ENCODE results near the gene DIS3L2. TPM values are rescaled to one million over a fixed set of nuclear protein-coding genes. Genes with fewer than 3 reads are reported as not detected.
"Not testable (repeated sequence)": the region's sequence is repeated elsewhere in the genome, so short reads cannot be mapped to it uniquely, and the experiment has no call there.

Gene DIS3L2
- total RNA-seq, 1 donor from 2014 or later, result 24.0 TPM

GRCh38 chr2:232381204-232382031, 419.9 kb downstream of the DIS3L2 start:
- not testable (repeated sequence) for H3K9ac ChIP-seq (ENCODE audit: low read length); H3K36me3 Mint-ChIP-seq (ENCODE audit: low read depth, unreplicated experiment); H3K4me3 ChIP-seq (ENCODE audit: insufficient read depth, low read depth, low read length); H3K9me3 ChIP-seq (ENCODE audit: insufficient read depth, low read depth, low read length); DNase-seq (ENCODE audit: low read depth); FAIRE-seq; H4K20me1 ChIP-seq (ENCODE audit: insufficient read depth, low read length); H3K27ac Mint-ChIP-seq (ENCODE audit: unreplicated experiment); H3K4me1 Mint-ChIP-seq (ENCODE audit: low read depth, unreplicated experiment); H3K4me3 Mint-ChIP-seq (ENCODE audit: unreplicated experiment); H3K9me3 Mint-ChIP-seq (ENCODE audit: unreplicated experiment); H2AFZ ChIP-seq (ENCODE audit: low read depth, low read length); H3K79me2 ChIP-seq (ENCODE audit: insufficient read depth, low read length); H3K4me2 ChIP-seq (ENCODE audit: low read length); H3K27ac ChIP-seq (ENCODE audit: low read depth, low read length); H3K36me3 ChIP-seq (ENCODE audit: insufficient read depth, low read length)
- peak; percentile 22 for TF ChIP-seq EZH2 (IDR thresholded peaks at IDR 0.05; ENCODE audit: insufficient read depth, low read length)
- H3K27me3 Mint-ChIP-seq (ENCODE audit: low read depth, unreplicated experiment), result peaks cover 32% of the 10 kb centered on the region
- H3K27me3 ChIP-seq (ENCODE audit: insufficient read depth, low read length), result peaks cover 31% of the 10 kb centered on the region
- H3K4me1 ChIP-seq (ENCODE audit: insufficient read depth, low read length), result peaks cover 12% of the 10 kb centered on the region

- Histone ChIP-seq H3K9me3 (ENCODE audit: insufficient read depth, low read depth, low read length) (no peaks in the 10 kb centered on the region), H3K4me3 (ENCODE audit: insufficient read depth, low read depth, low read length) (no peak overlapping the region), H3K4me1 (ENCODE audit: insufficient read depth, low read length) (peaks cover 20% of the 10 kb centered on the region), H3K27ac (ENCODE audit: low read depth, low read length) (no peak overlapping the region), H3K36me3 (ENCODE audit: insufficient read depth, low read length) (no peaks in the 10 kb centered on the region), H3K4me2 (ENCODE audit: low read length) (no peak overlapping the region), H3K9ac (ENCODE audit: low read length) (no peak overlapping the region), H4K20me1 (ENCODE audit: insufficient read depth, low read length) (no peaks in the 10 kb centered on the region), H3K79me2 (ENCODE audit: insufficient read depth, low read length) (no peaks in the 10 kb centered on the region), H2AFZ (ENCODE audit: low read depth, low read length) (no peak overlapping the region), H3K27me3 (ENCODE audit: insufficient read depth, low read length) (peaks cover 39% of the 10 kb centered on the region)
- no peak for FAIRE-seq
- peaks cover 30% of the 10 kb centered on the region for H3K27me3 Mint-ChIP-seq (ENCODE audit: low read depth, unreplicated experiment)
- no peak for DNase-seq (ENCODE audit: low read depth)
- H3K9me3 Mint-ChIP-seq (ENCODE audit: unreplicated experiment), result peaks cover 7% of the 10 kb centered on the region
- TF ChIP-seq CTCF (IDR thresholded peaks at IDR 0.05; ENCODE audit: insufficient read depth, low read depth, low read length) (no peak), EZH2 (IDR thresholded peaks at IDR 0.05; ENCODE audit: insufficient read depth, low read length) (no peak)
- H3K4me1 Mint-ChIP-seq (ENCODE audit: low read depth, unreplicated experiment), result peaks cover 9% of the 10 kb centered on the region
- H3K36me3 Mint-ChIP-seq (ENCODE audit: low read depth, unreplicated experiment), result no peaks in the 10 kb centered on the region
- H3K27ac Mint-ChIP-seq (ENCODE audit: unreplicated experiment), result no peak overlapping the region
- no peak overlapping the region for H3K4me3 Mint-ChIP-seq (ENCODE audit: unreplicated experiment)
These were observed 421.1 kb downstream of the DIS3L2 start for GRCh38 chr2:232382331-232383225.

GRCh38 chr2:232384466-232384865, 423.0 kb downstream of the DIS3L2 start:
- DNase-seq (ENCODE audit: low read depth) (no peak), FAIRE-seq (no peak)
- Histone ChIP-seq H4K20me1 (ENCODE audit: insufficient read depth, low read length) (no peaks in the 10 kb centered on the region), H3K27ac (ENCODE audit: low read depth, low read length) (no peak overlapping the region), H3K27me3 (ENCODE audit: insufficient read depth, low read length) (peaks cover 46% of the 10 kb centered on the region), H3K4me3 (ENCODE audit: insufficient read depth, low read depth, low read length) (no peak overlapping the region), H3K9ac (ENCODE audit: low read length) (no peak overlapping the region), H3K36me3 (ENCODE audit: insufficient read depth, low read length) (no peaks in the 10 kb centered on the region), H3K79me2 (ENCODE audit: insufficient read depth, low read length) (no peaks in the 10 kb centered on the region), H3K4me1 (ENCODE audit: insufficient read depth, low read length) (peaks cover 32% of the 10 kb centered on the region), H3K9me3 (ENCODE audit: insufficient read depth, low read depth, low read length) (no peaks in the 10 kb centered on the region), H2AFZ (ENCODE audit: low read depth, low read length) (no peak overlapping the region), H3K4me2 (ENCODE audit: low read length) (no peak overlapping the region)
- TF ChIP-seq CTCF (IDR thresholded peaks at IDR 0.05; ENCODE audit: insufficient read depth, low read depth, low read length) (no peak), EZH2 (IDR thresholded peaks at IDR 0.05; ENCODE audit: insufficient read depth, low read length) (no peak)
- Mint-ChIP-seq H3K27ac (ENCODE audit: unreplicated experiment) (no peak overlapping the region), H3K9me3 (ENCODE audit: unreplicated experiment) (peaks cover 12% of the 10 kb centered on the region), H3K27me3 (ENCODE audit: low read depth, unreplicated experiment) (peaks cover 29% of the 10 kb centered on the region), H3K36me3 (ENCODE audit: low read depth, unreplicated experiment) (no peaks in the 10 kb centered on the region), H3K4me1 (ENCODE audit: low read depth, unreplicated experiment) (peaks cover 14% of the 10 kb centered on the region), H3K4me3 (ENCODE audit: unreplicated experiment) (no peak overlapping the region)

- not testable (repeated sequence) for H3K27ac ChIP-seq (ENCODE audit: low read depth, low read length); H3K36me3 ChIP-seq (ENCODE audit: insufficient read depth, low read length); H3K4me3 ChIP-seq (ENCODE audit: insufficient read depth, low read depth, low read length); H3K79me2 ChIP-seq (ENCODE audit: insufficient read depth, low read length); H3K4me3 Mint-ChIP-seq (ENCODE audit: unreplicated experiment); H3K9me3 ChIP-seq (ENCODE audit: insufficient read depth, low read depth, low read length); H3K36me3 Mint-ChIP-seq (ENCODE audit: low read depth, unreplicated experiment); H3K27ac Mint-ChIP-seq (ENCODE audit: unreplicated experiment); DNase-seq (ENCODE audit: low read depth); H4K20me1 ChIP-seq (ENCODE audit: insufficient read depth, low read length); H2AFZ ChIP-seq (ENCODE audit: low read depth, low read length); FAIRE-seq
- H3K27me3 ChIP-seq (ENCODE audit: insufficient read depth, low read length), result peaks cover 46% of the 10 kb centered on the region
- peaks cover 12% of the 10 kb centered on the region for H3K9me3 Mint-ChIP-seq (ENCODE audit: unreplicated experiment)
- H3K4me1 Mint-ChIP-seq (ENCODE audit: low read depth, unreplicated experiment), result peaks cover 19% of the 10 kb centered on the region
- H3K27me3 Mint-ChIP-seq (ENCODE audit: low read depth, unreplicated experiment), result peaks cover 28% of the 10 kb centered on the region
- H3K4me2 ChIP-seq (ENCODE audit: low read length), result peak overlapping the region; percentile 67
- H3K9ac ChIP-seq (ENCODE audit: low read length), result peak overlapping the region; percentile 23
- peaks cover 38% of the 10 kb centered on the region for H3K4me1 ChIP-seq (ENCODE audit: insufficient read depth, low read length)
These were observed 423.5 kb downstream of the DIS3L2 start for GRCh38 chr2:232385058-232385457.
